ENCODE results near the gene STXBP5. TPM values are rescaled to one million over a fixed set of nuclear protein-coding genes. Genes with fewer than 3 reads are reported as not detected.

STXBP5 gene
- total and polyA plus RNA-seq, 9 of the 15 experiments (the other 6 are each of a cell fraction or from before 2014, with no cell fraction given): 23.3 to 172 (median 71.5) TPM

- peak; percentile 64; the same call in 1 of the 2 replicates for TF ChIP-seq ZNF518B (CRISPR knock-in tag; IDR thresholded peaks at IDR 0.05)
- TF ChIP-seq EGR1 (conservative IDR thresholded peaks at IDR 0.05): no peak
- TF ChIP-seq CREM (IDR thresholded peaks at IDR 0.05; ENCODE audit: low read depth): peak; percentile 76
- no peak for TF ChIP-seq ZNF316 (IDR thresholded peaks at IDR 0.05)
- no peak for TF ChIP-seq HES1 (IDR thresholded peaks at IDR 0.05; ENCODE audit: low read depth)
- no peak for TF ChIP-seq ZNF639 (CRISPR knock-in tag; conservative IDR thresholded peaks at IDR 0.05 in 1 of 2, IDR thresholded peaks at IDR 0.05 in 1 of 2)
- peak; percentile 73; the same call in 1 of the 2 replicates for TF ChIP-seq PHF8 (IDR thresholded peaks at IDR 0.05; ENCODE audit: borderline replicate concordance, low read length)
- TF ChIP-seq NR2C1 (IDR thresholded peaks at IDR 0.05): peak; percentile 9; the same call in 1 of the 2 replicates
- TF ChIP-seq NR2C1 (tag; IDR thresholded peaks at IDR 0.05): no peak
- TF ChIP-seq ZNF280B (CRISPR knock-in tag; IDR thresholded peaks at IDR 0.05): no peak
- no peak for TF ChIP-seq ZFPM2 (CRISPR knock-in tag; IDR thresholded peaks at IDR 0.05)
- TF ChIP-seq PPARD (CRISPR knock-in tag; IDR thresholded peaks at IDR 0.05): no peak
- peak; percentile 94 for TF ChIP-seq ZBTB26 (CRISPR knock-in tag; IDR thresholded peaks at IDR 0.05)
- TF ChIP-seq MAX (CRISPR knock-in tag; IDR thresholded peaks at IDR 0.05): peak; percentile 30; the same call in 1 of the 2 replicates
- no peak for TF ChIP-seq POLR3A (IDR thresholded peaks at IDR 0.05; ENCODE audit: borderline replicate concordance, extremely low read depth, insufficient read depth, insufficient read length)
- peak; percentile 55; the same call in 1 of the 2 replicates for TF ChIP-seq ZNF197 (CRISPR knock-in tag; IDR thresholded peaks at IDR 0.05; ENCODE audit: low read depth)
- TF ChIP-seq MCM5 (IDR thresholded peaks at IDR 0.05; ENCODE audit: low read depth): no peak
- TF ChIP-seq RFX7 (CRISPR knock-in tag; IDR thresholded peaks at IDR 0.05): no peak
- no peak for TF ChIP-seq FOXA1 (IDR thresholded peaks at IDR 0.05; ENCODE audit: borderline replicate concordance)
These were observed 1.5 kb upstream of the STXBP5 start (continued) for GRCh38 chr6:147202516-147203310.

All from K562 (cell line).